ENCODE data around the gene SPRED2.

Gene SPRED2

DNA sequence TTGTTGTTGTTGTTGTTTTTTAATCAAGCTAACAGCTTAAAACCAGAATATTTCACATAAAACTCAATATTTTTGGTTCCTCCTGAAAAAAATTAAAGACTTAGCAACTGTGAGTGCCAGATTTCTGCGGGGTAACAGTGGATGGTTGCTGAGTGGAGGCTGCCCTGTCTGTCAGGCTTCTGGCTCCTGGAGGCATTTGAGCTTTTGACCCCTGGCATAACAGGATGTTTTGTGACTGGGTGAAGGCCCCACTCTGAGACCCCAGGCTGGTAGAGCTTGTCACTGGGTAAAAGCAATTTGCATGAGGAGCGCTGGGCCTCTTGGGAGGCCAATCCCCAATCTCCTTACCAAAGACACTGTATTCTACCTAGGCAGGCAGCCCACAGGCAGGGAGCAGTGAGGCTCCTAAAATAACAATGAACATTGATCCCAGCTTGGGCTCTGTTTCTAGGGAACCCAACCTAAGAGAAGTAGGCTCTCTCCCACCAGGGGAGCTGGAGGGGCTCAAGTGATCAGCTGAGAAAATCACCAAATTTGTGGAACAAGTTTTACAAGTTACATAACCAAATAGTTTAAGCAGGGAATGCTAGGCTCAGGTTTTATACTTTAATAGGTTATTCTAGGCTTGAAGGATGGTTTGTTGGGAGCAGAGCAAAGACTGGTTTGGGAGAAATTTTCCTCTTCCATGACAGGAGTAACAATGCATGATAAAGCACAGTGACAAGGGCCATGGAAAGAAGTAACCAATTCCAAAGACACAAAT, 5.9 kb upstream of the SPRED2 start:
- DNase-seq: no peak

DNA sequence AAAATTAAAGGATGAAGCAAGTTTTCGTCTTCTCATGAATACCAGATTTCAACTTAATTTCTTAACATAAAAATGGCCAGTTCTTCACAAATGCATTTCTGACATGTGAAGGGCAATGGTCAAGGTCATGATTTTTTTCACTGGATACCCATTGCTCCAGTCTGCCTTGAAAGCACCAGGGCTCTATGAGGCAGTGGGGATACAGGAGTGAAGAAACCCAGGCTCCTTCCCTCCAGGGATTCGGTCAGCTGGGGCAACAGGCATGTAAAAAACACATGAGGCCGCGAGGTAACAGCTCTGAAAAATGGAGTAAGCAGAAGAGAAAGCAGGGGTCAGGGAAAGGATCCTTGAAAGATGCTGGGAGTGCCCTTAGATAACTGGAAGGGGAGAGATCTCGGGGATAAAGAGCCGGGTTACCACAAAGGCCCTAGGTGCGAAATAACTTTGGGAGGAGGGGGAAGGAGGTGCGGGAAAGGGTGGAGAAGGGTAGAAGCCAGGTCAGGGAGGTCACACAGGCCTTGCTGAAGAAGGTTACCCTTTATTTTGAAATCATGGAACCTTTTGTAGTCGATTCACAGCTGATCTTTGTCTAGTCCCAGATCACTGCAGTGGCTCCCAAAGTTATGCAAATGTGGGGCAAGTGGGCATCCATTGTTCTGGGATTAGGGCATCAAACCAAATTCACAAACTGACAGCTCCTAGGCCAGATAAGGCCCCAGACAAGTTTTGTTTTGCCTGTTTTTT, 5.2 kb upstream of the SPRED2 start:
- no peak for DNase-seq

DNA sequence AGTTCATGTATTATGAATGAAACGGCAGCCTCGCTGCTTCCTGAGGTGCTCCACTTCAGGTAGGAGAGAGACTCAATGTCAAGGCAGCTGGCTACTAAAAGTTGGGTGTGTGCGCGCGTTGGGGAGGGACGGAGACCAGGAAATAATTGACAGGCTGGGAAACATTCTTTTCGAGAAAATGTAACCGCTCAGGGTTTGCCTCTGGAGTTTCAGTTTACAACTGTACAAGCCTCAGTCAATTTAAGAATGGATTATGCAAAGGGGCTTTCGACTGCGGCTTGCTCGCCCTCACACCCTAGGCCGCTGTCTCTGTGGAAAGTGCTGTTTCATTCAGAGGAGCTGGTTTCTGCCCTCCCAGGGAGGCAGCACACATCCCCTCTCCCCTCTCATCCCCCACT, 4.4 kb upstream of the SPRED2 start:
- DNase-seq: no peak

DNA sequence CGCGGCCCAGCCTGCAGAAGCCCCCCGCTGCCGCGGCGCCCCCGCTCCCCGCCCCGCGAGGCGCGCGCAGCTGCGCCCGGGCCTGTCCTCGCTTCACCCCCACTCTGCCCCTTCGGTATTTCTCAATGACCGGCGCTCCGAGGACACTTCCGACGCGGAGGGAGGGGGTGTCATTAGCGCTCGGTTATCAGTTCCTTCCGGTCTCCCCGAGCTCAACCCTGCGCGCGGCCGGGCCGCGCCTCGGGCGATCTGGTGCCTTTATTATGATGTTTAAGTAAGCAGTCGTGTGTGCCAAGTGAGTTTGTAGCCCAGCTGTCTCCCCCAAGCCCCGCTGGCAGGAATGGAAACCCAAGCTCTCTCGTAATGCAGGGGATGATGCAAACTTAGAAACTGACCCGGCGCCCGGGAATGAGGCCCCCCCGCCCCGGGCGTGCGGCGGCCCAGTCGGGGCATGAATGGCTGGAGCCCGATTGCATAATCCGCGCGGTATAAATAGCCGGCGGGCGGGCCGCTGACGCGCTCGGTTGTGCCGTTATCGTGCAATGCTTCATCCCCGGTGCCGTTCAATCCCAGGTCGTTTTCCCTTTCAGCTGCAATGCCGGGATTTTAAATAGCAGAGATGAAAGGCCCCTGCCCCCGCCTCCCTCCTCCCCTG, 3.9 kb upstream of the SPRED2 start:
- DNase-seq: peak; percentile 88

DNA sequence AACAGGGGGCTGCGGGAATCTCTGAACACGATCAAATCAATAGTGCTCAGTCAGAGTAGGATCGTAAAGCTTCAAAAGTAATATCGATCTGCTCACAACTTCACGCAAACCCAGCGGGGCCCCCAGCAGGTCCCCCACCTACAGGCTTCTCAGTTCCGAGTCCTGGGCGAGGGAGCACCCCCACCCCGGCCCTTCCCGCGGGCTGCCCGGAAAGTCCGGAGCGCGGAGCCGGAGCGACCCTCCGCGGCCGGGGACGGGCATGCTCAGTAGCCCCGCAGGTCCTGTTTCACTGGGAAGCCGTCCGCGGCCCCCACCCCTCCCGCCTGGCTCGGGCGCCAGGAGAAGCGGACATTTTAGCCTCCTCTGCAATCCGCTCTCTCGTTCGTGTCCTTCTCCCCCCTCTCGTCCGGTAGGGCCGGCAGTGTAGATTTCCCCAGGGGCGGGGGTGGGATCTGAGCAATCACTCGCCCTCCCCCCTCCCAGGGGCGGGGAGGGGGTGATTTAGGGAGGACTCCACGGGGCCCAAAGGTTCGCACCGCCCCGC, 3.3 kb upstream of the SPRED2 start:
- DNase-seq: peak; percentile 79

DNA sequence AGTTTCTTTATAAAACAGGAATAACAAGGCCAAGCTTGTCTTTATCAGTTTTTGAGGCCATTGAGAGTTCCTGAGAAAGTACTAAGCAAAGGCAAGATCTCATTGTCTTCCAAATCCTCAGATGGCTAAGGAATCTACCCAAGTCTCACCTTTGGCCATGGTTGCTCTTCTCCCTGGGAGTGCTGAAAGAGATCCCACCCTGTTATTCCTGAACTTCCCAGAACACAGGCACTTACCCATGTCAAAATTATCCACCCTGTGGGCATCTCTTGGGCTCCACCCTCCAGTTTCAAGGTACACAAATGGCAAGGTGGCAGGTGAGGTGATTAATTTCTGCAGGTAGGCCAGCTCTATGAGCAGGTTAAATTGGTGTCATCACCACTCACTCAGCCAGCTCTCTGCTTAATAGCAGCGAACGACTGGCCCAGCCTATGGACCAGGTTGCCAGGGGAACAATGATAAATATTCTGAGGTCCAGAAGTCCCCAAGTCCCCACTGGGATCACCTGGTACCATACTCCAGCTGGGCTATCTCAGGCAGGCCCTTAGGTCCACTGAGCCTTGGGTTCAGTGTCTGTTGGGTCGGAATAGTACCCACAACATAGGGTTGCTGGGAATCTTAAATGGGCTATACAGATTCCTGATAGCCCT, 2.3 kb upstream of the SPRED2 start:
- DNase-seq: no peak

DNA sequence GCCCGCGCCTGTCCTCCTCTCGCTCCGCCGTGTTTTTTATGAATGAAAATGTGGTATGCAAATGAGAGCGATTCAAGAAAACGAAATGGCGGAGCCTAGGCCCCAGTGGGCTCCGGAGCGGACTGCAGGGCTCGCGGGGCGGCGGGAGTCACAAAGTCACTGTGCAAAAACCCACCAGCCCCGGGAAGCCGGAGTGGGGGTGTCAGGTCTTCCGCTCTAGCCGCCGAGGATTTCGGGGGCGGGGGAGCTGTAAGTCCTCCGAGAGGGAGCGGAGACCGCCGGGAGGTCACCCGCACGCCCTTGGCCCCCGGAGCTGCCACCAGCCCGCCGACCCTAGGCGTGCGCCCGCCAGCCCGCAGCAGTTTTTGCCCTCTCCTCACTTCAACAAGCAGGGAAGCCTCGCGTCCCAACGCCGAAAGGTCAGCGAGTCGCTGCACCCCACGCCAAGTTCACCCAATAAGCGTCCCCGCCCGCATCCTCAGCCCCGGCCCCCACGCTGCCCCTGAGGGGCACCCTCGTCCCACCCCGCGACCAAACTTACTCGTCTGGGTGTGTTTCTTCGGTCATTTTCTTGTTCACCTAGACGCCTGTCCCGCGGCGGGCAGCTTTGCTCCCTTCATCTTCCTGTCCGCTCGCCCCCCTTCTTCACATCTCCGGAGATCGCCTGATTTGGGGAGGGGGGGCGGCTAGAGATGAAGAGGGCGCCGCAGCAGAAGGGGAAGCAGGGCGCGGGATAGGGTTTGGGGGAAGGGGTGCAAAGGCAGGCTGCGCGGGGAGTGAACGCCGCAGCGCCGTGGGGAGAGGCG, 775 bp downstream of the SPRED2 start:
- DNase-seq: peak; percentile 20

DNA sequence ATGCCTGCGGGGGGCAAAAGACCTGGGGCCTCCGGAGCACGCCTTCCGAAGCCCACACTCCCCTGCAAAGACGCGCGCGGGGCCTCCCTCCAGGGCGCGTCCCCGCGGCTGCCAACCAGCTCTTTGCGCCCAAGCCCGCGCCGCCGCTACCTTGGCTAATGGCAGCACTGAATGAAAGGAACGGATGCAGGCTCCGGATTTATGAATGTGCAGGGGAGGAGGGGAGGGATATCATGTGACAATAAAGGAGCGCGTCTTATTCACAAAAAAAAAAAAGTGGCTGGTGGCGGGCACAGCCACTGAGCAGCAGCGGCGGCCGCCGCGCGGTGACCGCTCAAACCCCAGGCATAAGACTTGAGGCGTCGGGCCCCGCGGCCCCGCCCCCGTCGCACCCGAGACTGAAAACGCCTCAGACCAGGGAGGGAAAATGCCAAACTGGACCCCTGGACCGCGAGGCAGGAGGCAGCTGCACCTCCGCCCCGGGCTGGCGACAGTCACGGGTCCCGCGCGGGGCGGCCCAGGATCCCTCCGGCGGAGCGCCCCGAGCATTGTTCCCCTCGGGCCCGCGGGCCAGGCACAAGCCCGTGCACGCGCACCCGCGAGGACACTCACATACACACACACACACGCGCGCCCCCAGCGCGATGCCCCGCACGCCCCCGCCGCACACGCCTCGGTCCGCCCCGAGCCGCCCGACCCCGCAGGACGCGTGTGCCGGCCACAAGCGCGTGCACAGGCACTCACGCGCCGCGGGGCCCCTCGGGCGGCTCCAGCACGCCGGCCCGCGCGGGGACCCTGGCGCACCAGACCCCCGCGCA, 1.6 kb downstream of the SPRED2 start:
- no peak for DNase-seq

DNA sequence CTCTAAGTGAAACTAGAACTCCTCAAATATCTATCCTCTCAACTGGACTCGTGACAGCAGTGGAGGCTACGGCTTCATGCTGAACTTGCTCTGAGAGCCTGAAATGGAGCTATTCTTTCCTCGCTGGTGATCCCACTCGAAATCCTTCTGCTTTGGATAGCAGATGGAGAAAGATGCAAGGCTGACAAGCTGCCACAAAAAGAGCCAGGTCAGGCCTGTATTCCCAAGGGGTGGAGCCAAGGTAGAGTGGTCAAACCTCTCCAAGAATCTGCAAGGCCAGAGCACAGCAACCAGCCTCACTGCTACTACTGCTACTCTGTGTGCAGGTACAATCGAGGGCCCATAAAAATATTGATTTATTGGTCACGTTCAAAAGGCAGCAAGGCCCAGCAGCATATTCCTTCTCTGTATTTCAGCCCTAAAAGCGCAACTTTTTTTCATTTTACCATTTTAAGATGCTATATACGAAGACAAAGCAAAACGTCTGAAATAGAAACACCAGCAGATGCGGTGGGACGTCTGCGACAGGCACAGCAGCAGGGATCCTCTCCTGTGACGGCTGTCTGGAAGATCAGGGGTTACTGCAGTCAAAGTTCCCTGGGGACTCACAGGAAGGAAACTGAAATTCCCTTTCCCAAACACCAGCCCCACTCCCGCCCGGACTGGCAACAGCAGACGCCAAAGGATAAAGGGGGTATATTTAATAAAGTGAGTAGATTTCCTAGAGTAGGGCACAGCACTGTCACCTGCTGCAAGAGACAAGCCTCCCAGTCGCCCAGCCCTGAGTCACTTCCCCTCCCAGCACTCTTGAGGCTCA, 2.4 kb downstream of the SPRED2 start:
- no peak for DNase-seq

DNA sequence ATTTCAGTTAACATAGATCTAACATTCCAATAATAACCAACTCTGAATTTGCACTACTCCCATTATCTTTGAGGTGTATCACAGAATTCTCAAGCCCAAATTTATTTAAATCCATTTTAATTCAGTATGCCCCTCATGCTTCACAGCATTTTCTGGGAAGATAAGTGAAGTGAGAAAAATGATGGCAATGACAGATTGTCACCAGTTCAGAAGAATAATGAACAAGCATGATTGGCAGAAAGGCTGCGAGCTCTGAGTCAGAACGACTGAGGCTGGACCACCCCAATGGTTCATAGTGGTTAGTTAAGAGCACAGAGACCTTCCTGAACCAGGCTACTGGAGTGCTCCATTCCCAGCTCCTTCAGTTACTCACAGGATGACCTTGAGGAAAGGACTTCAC, 4.9 kb downstream of the SPRED2 start:
- no peak for DNase-seq

DNA sequence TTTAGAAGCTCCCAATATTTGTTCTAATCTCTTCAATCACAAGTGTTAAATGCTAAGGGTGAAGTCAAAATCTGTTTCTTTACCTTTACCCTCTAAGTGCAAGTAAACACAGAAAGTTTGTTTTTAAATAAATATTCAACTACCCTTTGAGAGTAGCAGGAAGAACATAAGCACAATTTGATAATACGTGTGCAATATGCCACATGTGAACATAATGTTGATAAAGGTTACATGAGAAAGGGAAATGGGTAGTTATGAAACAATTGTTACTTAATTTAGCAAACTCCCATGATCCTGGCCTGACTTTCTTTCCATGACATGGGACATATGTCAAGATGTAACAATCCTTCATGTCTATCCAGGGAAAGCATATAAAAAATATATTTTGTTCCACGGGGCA, 7.1 kb downstream of the SPRED2 start:
- DNase-seq: no peak

DNA sequence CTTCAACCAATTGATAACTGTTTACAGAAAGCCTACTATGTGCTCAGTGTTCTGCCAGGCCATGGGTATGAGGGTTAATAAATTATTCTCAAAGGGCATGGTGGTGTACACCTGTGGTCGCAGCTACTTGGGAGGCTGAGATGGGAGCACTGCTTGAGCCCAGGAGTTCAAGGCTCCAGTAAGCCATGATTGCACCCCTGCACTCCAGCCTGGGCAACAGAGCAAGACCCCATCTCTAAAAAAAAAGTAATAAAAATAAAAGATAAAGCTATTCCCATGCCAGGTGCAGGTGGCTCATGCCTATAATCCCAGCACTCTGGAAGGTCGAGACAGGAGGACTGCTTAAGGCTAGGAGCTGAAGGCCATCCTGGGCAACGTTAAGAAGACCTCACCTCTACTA, 8.0 kb downstream of the SPRED2 start:
- DNase-seq: no peak

DNA sequence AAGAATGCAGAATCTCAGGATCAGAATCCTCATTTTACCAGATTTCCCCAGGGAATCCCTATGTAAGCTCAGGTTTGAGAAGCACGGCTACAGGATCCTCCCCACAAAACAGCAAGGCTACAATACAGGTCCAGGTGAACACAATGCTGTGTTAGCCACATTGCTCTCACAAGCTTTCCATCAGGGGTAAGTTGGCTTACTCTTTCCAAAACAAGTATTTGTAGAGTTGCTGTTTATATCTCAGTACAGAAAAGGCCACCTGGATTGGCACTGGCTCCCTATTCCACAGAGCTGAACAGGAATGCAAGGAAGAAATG, 11.0 kb downstream of the SPRED2 start:
- no peak for DNase-seq

DNA sequence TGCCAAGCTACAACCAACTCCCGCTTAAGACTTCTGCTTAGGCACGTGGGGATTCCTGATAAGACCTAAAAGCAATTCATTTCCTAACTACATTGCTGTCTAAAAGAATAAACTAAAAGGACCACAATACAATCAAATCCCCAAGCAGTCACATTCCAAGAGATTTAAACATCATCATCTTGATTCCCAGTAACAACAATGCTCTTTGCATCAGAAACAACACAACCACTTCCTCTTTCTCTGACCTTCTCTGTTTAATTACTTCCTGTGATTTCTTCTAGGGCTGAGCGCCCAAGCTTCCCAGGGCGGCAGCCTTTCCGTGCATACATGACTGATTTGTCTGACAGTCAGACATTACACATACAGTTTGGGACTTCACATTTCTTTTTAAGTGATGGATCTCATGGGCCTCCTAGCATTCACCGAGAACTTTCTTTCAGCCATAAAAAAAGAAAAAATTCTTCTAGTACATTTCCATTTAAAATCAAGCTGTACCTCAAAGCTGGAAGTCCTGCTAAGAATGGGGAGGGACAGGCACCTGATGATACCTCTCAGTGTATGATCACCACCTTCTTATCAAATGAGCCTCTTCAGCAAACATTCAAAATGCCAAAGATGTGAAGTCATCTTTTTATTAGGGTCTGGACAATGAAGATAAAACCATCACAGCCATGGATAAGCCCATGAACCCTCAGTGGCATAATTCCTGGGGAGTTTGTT, 11.5 kb downstream of the SPRED2 start:
- peak; percentile 64 for DNase-seq

DNA sequence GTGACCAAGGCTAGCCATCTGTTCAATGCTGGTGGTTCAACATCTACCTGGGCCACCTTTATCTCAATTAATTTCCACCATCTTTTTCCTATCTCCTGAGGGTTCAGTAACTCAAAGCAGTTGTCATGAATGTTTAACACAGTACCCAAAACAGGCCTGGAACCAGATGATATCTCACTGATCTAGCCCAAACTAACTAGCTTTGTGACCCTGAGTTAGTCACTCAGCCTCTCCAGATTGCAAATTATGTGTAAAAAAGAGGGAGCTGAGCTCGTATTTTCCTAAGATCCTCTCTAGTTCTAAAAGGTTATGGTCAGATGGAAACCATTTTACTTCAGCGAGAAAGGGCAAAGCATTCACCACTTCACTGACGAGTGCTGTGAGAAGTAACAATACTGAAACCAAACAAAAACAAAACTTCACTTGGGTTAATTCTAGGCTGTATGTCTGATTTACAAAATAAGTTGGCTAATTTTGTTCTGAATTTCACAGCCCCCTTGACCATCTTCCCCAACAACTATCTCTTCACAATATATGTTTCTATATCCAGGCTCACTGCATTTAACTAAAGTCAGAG, 14.8 kb downstream of the SPRED2 start:
- DNase-seq: no peak

DNA sequence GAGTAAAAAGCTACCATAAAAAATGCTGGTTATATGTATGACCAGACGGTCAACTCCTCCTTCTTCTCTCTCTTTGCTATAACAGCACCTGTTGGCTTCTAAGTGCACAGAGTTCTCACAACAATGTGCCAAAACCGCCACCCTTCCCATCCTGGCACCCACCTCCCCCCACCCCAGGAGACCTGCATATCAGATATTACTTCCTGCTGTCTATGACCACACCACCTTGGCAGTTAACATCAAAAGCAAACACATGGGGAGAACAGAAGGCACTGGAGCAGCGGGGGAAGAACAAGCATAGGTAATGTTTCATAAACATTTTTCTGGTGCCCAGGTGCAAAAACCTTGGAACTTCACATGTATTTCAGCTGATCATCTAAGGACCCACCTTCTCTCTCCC, 15.5 kb downstream of the SPRED2 start:
- no peak for DNase-seq

DNA sequence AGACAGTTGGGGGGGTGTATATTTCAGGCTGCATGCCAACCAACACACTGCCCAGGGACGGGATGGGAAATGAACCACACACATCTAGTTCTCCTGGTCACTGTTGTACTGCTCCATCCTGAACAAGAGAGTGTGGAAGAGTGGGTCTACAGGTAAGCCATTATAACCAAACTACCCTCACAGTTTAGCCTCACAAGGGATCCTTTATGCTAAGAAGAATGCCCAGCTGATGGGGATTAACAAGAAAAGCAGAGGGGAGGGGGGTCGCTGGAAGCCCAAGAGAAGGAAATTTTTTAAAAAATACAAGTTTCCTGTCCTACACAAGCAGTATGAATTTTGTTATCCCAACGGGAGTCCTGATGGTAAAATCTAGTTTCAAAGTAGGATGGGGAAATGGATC, 16.1 kb downstream of the SPRED2 start:
- DNase-seq: no peak

DNA sequence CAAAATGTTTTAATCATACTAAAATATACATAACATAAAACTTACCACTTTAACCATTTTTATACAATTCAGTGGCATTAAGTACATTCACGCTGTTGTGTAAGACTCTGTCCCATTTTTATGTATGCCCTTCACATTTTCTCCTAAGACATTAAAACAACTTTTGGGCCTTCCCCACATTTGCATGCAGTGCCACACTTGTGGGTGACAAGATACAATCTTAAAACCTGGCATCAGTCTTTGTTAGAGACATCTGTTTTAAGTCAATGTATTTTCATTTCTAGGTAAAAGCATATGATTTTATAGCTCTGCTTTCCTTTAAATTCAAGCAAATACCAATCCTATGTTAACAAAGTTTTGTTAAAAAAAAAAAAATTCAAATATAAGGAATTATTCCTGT, 17.3 kb downstream of the SPRED2 start:
- no peak for DNase-seq

DNA sequence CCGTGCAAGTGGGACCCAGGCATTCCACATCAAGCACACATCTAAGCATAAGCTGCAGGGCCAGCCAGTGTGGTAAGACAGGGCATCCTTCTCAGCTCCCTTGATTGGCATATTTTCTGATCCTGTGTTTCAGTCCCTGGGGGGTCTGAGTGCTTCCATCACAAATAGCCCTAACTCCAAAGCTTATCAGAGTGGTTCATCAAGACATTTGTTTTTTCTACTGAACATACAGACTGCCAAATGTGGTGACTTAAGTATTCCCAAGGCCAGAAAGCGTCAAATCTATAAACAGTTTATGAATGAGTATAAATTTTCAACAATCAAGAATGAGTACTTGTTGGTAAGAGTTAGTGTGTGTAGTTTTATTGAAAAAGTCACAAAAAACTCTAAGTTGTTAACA, 18.8 kb downstream of the SPRED2 start:
- no peak for DNase-seq

DNA sequence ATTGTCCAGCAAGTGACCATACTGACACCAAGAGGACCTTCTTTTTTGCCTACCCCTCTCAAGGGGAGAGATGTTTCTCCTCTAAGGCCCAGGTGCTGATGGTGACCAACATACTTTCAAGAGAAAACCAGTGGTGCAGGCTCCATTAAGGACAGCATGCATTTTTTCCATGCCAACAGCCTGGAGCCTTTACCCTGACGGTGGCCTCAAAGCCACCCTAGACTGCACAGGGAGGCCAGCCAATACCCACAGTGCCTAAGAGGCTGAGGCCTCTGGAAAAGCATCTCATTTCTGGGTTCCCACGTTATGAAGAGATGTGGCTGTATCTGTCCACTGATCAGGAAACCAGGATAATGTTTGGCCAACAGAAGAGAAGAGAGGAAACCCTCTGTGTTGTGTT, 19.3 kb downstream of the SPRED2 start:
- no peak for DNase-seq
